Measurements from ENCODE around the gene AARSD1.
A peak's percentile ranks its signal among the peaks of the same experiment; 100 is the strongest.
"Not testable (repeated sequence)": the region's sequence is repeated elsewhere in the genome, so short reads cannot be mapped to it uniquely, and the experiment has no call there.

AARSD1 gene

GRCh38 chr17:42980766-42981397, 16.6 kb upstream of the AARSD1 start:
- peak; percentile 37 for DNase-seq (ENCODE audit: low spot score)

- DNase-seq (ENCODE audit: low spot score): peak; percentile 89
Observed at GRCh38 chr17:42980274-42980765, 16.1 kb upstream of the AARSD1 start, which contains the start of gene RUNDC1. Gene RUNDC1, plus strand, starts transcription at chr17:42980565. Its CDS starts 12 bp downstream, at chr17:42980577.

GRCh38 chr17:42979511-42980273, 15.4 kb upstream of the AARSD1 start, which contains the start of gene PTGES3L:
Gene PTGES3L, minus strand, starts transcription at chr17:42980080. Its CDS starts 27 bp downstream, at chr17:42980053.
- no peak for DNase-seq (ENCODE audit: low spot score)

GRCh38 chr17:42975701-42976100, 11.4 kb upstream of the AARSD1 start:
- DNase-seq (ENCODE audit: low spot score): not testable (repeated sequence)

GRCh38 chr17:42975265-42975664, 11.0 kb upstream of the AARSD1 start:
- no peak for DNase-seq (ENCODE audit: low spot score)

- DNase-seq (ENCODE audit: low spot score): not testable (repeated sequence)
Observed at GRCh38 chr17:42973323-42973722, 9.1 kb upstream of the AARSD1 start.

- DNase-seq (ENCODE audit: low spot score): no peak
Observed at GRCh38 chr17:42971589-42971988, 7.3 kb upstream of the AARSD1 start.

- DNase-seq (ENCODE audit: low spot score): no peak
Observed at GRCh38 chr17:42969001-42969581, 4.8 kb upstream of the AARSD1 start.

GRCh38 chr17:42967925-42968324, 3.7 kb upstream of the AARSD1 start:
- DNase-seq (ENCODE audit: low spot score): no peak

- DNase-seq (ENCODE audit: low spot score): no peak
Observed at GRCh38 chr17:42953669-42954068, 10.6 kb downstream of the AARSD1 start.

- no peak for DNase-seq (ENCODE audit: low spot score)
Observed at GRCh38 chr17:42950044-42950783, 14.0 kb downstream of the AARSD1 start.

GRCh38 chr17:42946812-42947211, 17.4 kb downstream of the AARSD1 start:
- no peak for DNase-seq (ENCODE audit: low spot score)

GRCh38 chr17:42944211-42944610, 20.0 kb downstream of the AARSD1 start:
- DNase-seq (ENCODE audit: low spot score): no peak

- no peak for DNase-seq (ENCODE audit: low spot score)
Observed at GRCh38 chr17:42937712-42938596, 26.3 kb downstream of the AARSD1 start.

GRCh38 chr17:42929497-42929844, 34.8 kb downstream of the AARSD1 start:
- no peak for DNase-seq (ENCODE audit: low spot score)

- peak; percentile 8 for DNase-seq (ENCODE audit: low spot score)
Observed at GRCh38 chr17:42928714-42929496, 35.3 kb downstream of the AARSD1 start.

- DNase-seq (ENCODE audit: low spot score): no peak
Observed at GRCh38 chr17:42924891-42925290, 39.4 kb downstream of the AARSD1 start.

- DNase-seq (ENCODE audit: low spot score): not testable (repeated sequence)
Observed at GRCh38 chr17:42923472-42923871, 40.8 kb downstream of the AARSD1 start.

GRCh38 chr17:42922294-42922693, 42.0 kb downstream of the AARSD1 start:
- DNase-seq (ENCODE audit: low spot score): no peak

GRCh38 chr17:42920922-42921321, 43.3 kb downstream of the AARSD1 start:
- no peak for DNase-seq (ENCODE audit: low spot score)
